Panc1 (cell line): ENCODE data around the gene SSBP2.

Experiments used
- CTCF ChIP-seq: fragments of 450-650 bp; IDR thresholded peaks from 2 replicates; pipeline ENCODE4 v1.5.1; 2017; ENCODE audit warnings: mild to moderate bottlenecking
- POLR2AphosphoS5 ChIP-seq: IDR thresholded peaks from 2 replicates; pipeline ENCODE4 v1.6.1; 2012; ENCODE audit warnings: mild to moderate bottlenecking, low read depth, low read length, moderate library complexity
- REST ChIP-seq, 2 experiments: IDR thresholded peaks; 2 replicates each; pipeline ENCODE4 v1.6.1; 2011 to 2012; ENCODE audit warnings: low read depth in 2 of 2, control low read depth in 1 of 2, low read length in 1 of 2, mild to moderate bottlenecking in 1 of 2, moderate library complexity in 1 of 2; ENCODE audit not compliant: insufficient read depth in 1 of 2
- TCF7L2 ChIP-seq: IDR thresholded peaks from 2 replicates; pipeline ENCODE4 v1.6.1; 2011; ENCODE audit warnings: mild to moderate bottlenecking, low read depth, low read length, inconsistent platforms

GRCh38 chr5:81761270-81761669 is 10.4 kb upstream of the SSBP2 start:
- TF ChIP-seq CTCF (no peak), POLR2AphosphoS5 (no peak), TCF7L2 (no peak), REST (IDR thresholded peaks at IDR 0.05; ENCODE audit: insufficient read depth in 1 of 2, low read depth in 2 of 2, low read length in 1 of 2) (no peak)
